Cerebellar nuclear complex (tissue), 1 donor: ENCODE results near the gene BICDL2.

Source experiments
- DNase-seq, 2 experiments: peaks; one replicate each; lab custom pipeline; 2025; lab: John Stamatoyannopoulos, UW

BICDL2 gene

DNA sequence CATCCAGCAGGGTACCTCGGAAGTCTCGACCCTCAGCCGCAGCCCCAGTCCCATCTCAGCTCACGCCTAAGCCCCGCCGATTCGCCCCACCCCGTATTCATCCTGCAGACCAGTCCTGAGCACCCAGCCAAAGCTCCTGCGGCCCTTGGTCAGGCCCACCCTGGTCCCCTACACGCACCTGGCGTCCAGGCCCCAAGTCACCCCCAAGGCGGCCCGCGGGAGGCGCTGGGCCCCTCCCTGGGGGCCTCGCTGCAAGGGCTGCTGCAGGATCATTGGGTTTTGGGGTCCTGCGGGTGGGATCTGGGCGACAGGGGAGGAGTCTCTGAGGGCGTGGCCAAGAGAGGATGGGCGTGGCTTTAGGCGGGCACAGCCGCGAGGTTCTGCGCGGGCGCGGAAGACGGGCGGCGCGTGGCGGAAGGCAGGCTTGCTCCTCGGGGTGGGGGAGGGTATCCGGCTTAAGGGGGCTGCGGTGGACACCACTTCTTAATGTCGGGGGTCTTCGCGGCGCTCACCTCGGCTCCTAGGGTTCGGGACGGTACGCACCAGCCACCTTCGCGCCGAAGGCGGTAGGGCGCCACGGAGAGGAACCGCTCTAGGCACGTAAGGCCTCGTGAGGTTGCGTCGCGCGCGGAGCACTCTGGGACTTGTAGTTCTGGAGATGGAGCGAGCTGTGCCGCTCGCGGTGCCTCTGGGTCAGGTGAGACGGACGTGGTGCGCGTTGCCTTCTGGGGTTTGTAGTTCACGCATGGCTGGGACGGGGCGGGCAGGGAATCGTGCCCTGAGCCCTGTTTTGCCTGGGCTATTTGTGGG, 12.9 kb downstream of the BICDL2 start, which contains the start of the genes HCFC1R1 and THOC6:
Gene HCFC1R1 (minus strand): TSS at position 274 of the 810 bp plus-strand sequence. CDS start 1 bp downstream, at position 273.
Gene THOC6 (plus strand): TSS at position 367 of the 810 bp plus-strand sequence. CDS start 292 bp downstream, at position 659.
- peak; percentile 80 to 85 for DNase-seq

GRCh38 chr16:3023415-3023668, 13.4 kb downstream of the BICDL2 start:
- DNase-seq: no peak

GRCh38 chr16:3022684-3023414, 13.9 kb downstream of the BICDL2 start:
- no peak for DNase-seq

DNA sequence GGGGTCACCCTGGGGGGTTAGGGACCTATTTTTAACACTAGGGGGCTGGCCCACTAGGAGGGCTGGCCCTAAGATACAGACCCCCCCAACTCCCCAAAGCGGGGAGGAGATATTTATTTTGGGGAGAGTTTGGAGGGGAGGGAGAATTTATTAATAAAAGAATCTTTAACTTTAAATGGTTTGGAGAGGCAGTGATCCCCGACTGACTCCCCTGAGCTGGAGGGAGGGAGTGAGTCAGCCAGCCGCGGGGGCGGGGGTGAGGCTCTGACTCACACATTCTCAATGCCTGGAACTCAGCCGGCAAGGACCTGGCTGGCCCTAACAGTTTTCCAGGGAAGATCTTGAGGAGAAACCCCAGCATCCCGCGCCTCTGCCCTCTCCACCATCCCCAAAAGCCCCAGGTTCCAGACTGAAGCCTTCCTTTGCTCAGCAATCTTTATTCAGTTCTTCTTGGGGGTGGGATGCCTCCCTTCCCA, 14.5 kb downstream of the BICDL2 start:
- no peak for DNase-seq

DNA sequence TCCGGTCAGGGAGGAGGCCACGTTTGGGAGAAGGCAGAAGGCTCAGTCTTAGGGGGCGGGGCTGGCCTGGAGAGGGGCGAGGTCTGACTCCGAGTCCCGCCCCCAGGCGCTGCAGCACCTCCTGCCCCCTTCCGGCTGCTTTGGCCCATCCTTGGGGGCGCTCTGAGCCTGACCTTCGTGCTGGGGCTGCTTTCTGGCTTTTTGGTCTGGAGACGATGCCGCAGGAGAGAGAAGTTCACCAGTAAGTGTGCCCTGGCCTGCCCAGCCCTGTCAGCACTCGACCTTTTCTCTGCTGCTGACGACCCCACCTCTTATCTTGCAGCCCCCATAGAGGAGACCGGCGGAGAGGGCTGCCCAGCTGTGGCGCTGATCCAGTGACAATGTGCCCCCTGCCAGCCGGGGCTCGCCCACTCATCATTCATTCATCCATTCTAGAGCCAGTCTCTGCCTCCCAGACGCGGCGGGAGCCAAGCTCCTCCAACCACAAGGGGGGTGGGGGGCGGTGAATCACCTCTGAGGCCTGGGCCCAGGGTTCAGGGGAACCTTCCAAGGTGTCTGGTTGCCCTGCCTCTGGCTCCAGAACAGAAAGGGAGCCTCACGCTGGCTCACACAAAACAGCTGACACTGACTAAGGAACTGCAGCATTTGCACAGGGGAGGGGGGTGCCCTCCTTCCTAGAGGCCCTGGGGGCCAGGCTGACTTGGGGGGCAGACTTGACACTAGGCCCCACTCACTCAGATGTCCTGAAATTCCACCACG, 15.1 kb downstream of the BICDL2 start:
- no peak for DNase-seq

DNA sequence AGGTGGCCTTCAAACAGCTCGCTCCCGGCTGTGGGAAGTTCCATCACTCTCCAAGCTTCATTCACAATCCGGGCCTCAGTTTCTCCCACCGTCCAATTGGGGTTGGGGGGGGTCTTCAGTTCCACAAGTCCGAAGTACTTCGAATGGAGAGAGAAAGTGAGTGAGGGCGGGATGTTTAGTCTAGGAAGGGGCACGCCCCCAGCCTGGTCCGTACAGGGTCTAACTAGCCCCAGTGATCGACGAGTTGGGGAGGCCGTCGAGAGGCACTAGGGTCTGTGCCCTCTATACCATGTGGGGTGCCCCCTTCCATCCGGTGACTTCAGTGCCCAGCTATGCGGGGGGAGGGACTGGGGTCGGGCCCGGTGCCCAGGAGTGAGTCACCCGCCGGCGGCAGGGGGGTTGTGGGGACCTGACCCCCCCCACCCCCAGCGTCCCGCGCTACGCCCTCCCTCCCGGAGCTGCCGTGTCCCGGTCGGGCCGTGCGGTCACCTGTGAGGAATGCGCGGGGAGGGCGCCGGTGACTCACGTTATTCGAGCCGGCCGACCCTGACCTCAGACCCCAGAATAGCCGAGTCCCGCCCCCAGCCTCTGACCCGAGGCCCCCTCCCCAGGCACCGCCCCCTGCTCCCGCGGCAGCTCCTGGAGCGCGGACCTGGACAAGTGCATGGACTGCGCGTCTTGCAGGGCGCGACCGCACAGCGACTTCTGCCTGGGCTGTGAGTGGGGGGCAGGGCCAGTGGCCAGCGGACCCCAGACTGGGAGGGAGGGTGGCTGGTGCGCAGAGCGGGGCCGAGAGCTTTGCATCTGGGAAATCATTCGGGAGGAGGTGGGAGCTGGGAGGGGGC, 15.9 kb downstream of the BICDL2 start:
- DNase-seq: no peak

- no peak for DNase-seq
These were observed 16.5 kb downstream of the BICDL2 start, which contains the start of gene TNFRSF12A for GRCh38 chr16:3020247-3020603. Gene TNFRSF12A, plus strand, starts transcription at chr16:3020368. Its CDS starts 30 bp downstream, at chr16:3020398.

DNA sequence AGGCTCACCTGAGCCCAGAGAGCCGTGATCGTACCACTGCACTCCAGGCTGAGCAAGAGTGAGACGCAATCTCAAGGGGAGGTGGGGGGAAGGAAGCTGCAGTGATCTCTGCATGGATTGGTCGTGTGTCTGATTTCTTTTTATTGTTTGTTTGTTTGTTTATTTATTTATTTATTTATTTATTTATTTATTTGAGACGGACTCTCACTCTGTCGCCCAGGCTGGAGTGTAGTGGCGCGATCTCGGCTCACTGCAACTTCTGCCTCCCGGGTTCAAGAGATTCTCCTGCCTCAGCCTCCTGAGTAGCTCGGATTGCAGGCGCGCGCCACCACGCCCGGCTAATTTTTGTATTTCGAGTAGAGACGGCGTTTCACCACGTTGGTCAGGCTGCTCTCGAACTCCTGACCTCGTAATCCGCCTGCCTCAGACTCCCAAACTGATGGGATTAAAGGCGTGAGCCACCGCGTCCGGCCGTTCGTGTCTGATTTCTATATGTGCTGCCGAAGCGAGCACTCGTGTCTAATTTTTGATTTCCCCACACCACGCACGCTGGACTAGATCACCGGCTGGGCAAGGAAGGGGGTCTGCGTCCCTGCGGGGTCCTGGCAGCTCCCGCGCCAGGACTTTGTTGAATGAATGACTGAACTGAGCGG, 17.0 kb downstream of the BICDL2 start:
- no peak for DNase-seq

- no peak for DNase-seq
These were observed 18.8 kb downstream of the BICDL2 start, which contains the start of gene CLDN6 for GRCh38 chr16:3017794-3018506. Gene CLDN6, minus strand, starts transcription at chr16:3018183. Its CDS starts 2,162 bp downstream, at chr16:3016021.

GRCh38 chr16:3017344-3017743, 19.4 kb downstream of the BICDL2 start:
- DNase-seq: no peak

GRCh38 chr16:3015865-3016521, 20.8 kb downstream of the BICDL2 start:
- no peak for DNase-seq

GRCh38 chr16:3014971-3015370, 21.8 kb downstream of the BICDL2 start:
- DNase-seq: no peak

DNA sequence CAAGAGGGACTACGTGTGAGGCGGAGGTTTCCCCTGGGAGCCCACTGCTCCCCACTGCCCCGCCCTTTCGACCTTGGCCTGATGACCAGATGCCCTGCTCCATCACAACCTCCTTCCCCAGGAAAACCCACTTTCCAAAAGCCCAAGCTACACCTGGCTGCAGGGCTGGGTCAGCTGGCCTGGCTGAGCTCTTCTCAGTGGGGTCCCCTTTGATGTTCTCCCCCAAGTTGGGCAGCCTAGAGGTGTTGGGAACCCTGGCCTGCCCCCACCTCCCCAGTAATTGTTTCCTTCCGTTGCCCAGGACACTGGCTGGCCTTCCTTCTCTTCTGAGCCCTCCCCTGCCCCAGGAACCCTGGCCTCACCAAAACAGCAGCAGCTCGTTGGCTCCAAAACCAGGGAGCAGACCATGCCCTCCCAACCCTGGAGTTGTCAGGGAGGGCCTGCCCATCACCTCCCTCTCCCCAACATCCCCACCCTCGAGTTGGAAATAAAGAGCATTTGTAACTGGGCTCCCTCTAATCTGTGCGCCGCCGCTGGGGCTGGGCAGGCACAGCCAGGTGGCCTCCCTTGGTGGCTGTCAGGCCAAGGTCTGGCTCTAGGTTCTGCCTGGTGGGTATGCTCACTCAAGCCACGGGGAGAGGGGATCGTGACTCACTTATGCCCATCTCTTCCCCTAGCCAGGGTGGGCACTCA, 22.6 kb downstream of the BICDL2 start:
- DNase-seq: no peak

- no peak for DNase-seq
These were observed 23.2 kb downstream of the BICDL2 start for GRCh38 chr16:3013491-3013951.

DNA sequence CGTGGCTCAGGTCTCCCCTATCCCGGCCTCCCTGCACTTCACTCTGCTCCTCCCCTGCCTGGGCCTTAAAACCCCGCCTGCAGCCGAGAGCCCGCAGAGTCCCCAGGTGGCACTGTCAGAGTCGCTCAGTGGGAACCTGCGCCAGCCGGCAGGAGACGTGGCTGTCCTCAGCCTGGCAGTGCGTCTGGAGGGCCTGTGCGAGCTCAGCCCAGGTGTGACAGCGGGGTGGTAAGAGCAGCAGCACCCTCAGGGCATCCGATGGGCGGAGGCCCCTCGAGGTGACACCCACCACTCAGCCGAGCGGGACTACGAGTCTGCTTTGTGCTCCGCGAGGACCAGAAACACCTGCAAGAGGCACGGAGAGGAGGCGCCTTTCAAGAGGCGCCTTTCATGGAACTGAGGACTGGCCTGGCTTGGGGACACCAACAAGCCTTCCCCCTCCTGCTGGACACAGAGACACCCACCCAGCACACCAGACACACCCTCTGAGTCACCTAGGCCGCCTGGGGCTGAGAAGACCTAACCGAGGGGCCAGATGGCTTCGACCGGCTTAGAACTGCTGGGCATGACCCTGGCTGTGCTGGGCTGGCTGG, 23.8 kb downstream of the BICDL2 start, which contains the start of gene CLDN9:
Gene CLDN9 (plus strand): TSS at position 96 of the 593 bp plus-strand sequence. CDS start 440 bp downstream, at position 536.
- DNase-seq: no peak

- no peak for DNase-seq
These were observed 24.5 kb downstream of the BICDL2 start for GRCh38 chr16:3012246-3012645.

DNA sequence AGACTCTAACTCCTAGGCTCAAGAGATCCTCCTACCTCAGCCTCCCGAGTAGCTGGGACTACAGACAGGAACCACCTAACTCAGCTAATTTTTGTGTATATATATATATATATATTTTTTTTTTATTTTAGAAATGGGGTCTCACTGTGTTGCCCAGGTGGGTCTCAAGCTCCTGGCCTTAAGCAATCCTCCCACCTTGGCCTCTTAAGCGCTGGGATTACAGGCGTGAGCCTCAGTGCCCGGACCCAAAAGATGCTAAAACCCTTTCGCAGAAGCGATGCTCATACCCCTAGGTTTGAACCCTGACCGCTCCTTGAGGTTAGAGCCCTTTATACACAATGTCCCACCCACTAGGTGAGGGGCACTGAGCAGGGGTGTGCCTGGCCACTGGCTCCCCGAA, 26.2 kb downstream of the BICDL2 start:
- DNase-seq: no peak
